ENCODE measurements around the gene C19orf18.
"Not testable (repeated sequence)": the region's sequence is repeated elsewhere in the genome, so short reads cannot be mapped to it uniquely, and the experiment has no call there.

C19orf18 gene

DNA sequence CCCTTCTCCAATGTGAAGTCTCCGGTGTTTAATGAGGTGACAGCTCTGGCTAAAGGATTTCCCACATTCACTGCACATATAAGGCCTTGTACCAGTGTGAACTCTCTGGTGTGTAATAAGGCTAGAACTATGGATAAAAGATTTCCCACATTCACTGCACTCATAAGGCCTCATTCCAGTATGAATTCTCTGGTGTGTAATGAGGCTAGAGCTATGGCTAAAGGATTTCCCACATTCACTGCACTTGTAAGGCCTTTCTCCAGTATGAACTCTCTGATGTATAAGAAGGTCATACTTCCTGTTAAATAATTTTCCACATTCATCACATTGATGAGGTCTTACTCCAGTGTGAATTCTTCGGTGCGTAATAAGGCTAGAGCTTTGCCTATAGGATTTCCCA is 32.7 kb downstream of the C19orf18 start:
- ChIA-PET POLR2A (no interaction called here), CTCF (no interaction called here)
- no peak for DNase-seq (ENCODE audit: extremely low spot score)
- TF ChIP-seq FOXM1 (IDR thresholded peaks at IDR 0.05; ENCODE audit: borderline replicate concordance) (no peak), HDGF (IDR thresholded peaks at IDR 0.05; ENCODE audit: borderline replicate concordance) (no peak), ZNF384 (IDR thresholded peaks at IDR 0.05) (no peak), NFRKB (IDR thresholded peaks at IDR 0.05) (no peak), SUZ12 (IDR thresholded peaks at IDR 0.05) (no peak), CTBP1 (IDR thresholded peaks at IDR 0.05; ENCODE audit: borderline replicate concordance) (no peak), ARNT (IDR thresholded peaks at IDR 0.05) (no peak), LEF1 (IDR thresholded peaks at IDR 0.05; ENCODE audit: borderline replicate concordance) (no peak), TARDBP (IDR thresholded peaks at IDR 0.05) (no peak), FOXK2 (IDR thresholded peaks at IDR 0.05) (no peak), SP1 (IDR thresholded peaks at IDR 0.05) (no peak), BHLHE40 (IDR thresholded peaks at IDR 0.05; ENCODE audit: borderline replicate concordance) (no peak)

DNA sequence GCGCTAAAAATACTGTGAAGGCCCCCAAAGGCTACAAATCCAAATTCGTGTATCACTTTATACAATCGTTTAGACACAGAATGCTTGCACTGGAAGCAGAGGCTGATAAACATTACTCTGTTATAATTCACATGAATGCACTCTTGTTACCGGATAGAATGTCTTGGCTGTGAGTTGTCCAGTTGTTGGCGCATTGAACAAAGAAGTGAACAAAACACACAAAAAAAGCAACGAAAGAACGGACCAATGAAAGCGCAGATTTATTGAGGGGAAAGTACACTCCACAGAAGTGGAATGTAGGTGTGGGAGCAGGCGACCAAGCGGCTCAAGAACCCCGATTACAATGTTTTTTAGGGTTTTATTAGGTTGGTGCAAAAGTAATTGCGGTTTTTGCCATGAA is 38.6 kb downstream of the C19orf18 start:
- TF ChIP-seq ELF4 (IDR thresholded peaks at IDR 0.05): peak; percentile 64; the same call in 1 of the 2 replicates
- no peak for TF ChIP-seq BHLHE40 (IDR thresholded peaks at IDR 0.05; ENCODE audit: borderline replicate concordance)
- no peak for DNase-seq (ENCODE audit: extremely low spot score)
- ChIA-PET CTCF (no interaction called here), POLR2A (no interaction called here)

DNA sequence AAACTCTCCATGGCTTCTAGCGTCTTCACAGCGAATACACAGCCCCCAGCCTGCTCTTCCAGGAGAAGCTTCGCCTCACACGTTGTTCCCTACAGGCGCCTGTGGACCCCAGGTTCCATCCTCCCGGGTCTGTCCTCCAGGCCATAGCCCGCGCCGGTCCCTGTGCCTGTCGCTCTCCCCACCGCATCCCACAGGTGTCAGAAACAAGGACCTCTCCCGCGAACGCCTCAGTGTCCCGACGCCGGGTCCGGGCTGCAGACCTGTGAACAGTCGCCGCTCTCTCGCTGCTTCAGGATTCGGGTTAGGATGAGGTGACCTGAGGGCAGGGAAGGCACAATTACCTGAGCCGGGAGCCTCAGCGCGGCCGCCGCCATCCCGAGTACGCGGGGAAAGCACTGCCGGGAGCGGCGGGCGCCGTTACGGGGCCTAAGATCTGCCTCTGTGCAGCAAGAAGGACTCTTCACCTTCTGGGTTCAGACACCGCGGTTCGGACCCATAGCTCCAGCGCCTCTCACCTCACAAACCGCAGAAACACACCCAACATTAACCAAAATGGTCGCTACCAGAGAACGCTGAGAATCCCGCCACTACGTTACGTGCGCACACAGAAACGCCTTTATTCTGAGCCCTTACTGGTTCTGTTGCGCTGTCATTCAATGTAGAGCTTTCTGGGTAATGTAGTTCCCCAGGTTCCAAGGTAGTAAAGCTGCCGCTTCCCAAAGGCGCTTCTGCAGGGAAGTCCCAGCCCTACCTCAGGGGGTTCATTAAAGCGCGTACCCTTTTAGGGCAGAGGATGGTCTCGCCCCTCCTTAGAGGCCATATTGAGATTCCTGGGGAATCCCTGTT is 39.3 kb downstream of the C19orf18 start, which contains the start of gene ZNF418:
Gene ZNF418 (minus strand): TSS at position 583 of the 846 bp plus-strand sequence. CDS start 1,580 bp downstream, outside the sequence.
- ChIA-PET POLR2A (no interaction called here), CTCF (no interaction called here)
- TF ChIP-seq SUZ12 (IDR thresholded peaks at IDR 0.05): no peak
- TF ChIP-seq FOXM1 (IDR thresholded peaks at IDR 0.05; ENCODE audit: borderline replicate concordance): no peak
- TF ChIP-seq, protein P1, sequence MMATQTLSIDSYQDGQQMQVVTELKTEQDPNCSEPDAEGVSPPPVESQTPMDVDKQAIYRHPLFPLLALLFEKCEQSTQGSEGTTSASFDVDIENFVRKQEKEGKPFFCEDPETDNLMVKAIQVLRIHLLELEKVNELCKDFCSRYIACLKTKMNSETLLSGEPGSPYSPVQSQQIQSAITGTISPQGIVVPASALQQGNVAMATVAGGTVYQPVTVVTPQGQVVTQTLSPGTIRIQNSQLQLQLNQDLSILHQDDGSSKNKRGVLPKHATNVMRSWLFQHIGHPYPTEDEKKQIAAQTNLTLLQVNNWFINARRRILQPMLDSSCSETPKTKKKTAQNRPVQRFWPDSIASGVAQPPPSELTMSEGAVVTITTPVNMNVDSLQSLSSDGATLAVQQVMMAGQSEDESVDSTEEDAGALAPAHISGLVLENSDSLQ (IDR thresholded peaks at IDR 0.05): no peak
- DNase-seq (ENCODE audit: extremely low spot score): no peak

DNA sequence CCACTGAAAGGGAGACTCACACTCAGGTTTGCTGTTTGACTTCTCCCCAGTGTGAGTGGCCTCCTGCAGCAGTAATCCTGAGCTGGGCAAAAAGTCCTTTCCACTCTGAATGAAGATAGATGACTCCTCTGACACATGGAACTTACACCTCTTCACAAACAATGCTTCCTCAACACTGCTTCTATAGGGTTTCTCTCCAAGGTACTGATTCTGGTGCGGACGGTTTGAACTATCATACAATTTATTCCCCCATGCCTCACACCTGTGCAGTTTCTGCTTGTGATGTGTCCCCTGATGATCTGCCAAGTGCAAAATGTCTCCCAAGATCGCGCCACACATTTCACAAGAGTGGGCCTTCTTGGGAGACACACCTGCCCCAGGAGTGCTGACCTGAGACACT is 46.7 kb downstream of the C19orf18 start:
- POLR2A ChIA-PET: no interaction called here
- DNase-seq (ENCODE audit: extremely low spot score): no peak
- no peak for TF ChIP-seq SUZ12 (IDR thresholded peaks at IDR 0.05)
- no peak for TF ChIP-seq SP1 (IDR thresholded peaks at IDR 0.05)
- no peak for TF ChIP-seq ARNT (IDR thresholded peaks at IDR 0.05)
- TF ChIP-seq NFRKB (IDR thresholded peaks at IDR 0.05): no peak
- TF ChIP-seq L3MBTL2 (conservative IDR thresholded peaks at IDR 0.05): no peak
- no peak for TF ChIP-seq FOXA1 (IDR thresholded peaks at IDR 0.05)
- no peak for TF ChIP-seq BHLHE40 (IDR thresholded peaks at IDR 0.05; ENCODE audit: borderline replicate concordance)
- no peak for TF ChIP-seq FOXM1 (IDR thresholded peaks at IDR 0.05; ENCODE audit: borderline replicate concordance)
- TF ChIP-seq FOXK2 (IDR thresholded peaks at IDR 0.05): no peak
- TF ChIP-seq, protein P1 (IDR thresholded peaks at IDR 0.05): no peak
- TF ChIP-seq LEF1 (IDR thresholded peaks at IDR 0.05; ENCODE audit: borderline replicate concordance): no peak
- CTCF ChIA-PET: no interaction called here

DNA sequence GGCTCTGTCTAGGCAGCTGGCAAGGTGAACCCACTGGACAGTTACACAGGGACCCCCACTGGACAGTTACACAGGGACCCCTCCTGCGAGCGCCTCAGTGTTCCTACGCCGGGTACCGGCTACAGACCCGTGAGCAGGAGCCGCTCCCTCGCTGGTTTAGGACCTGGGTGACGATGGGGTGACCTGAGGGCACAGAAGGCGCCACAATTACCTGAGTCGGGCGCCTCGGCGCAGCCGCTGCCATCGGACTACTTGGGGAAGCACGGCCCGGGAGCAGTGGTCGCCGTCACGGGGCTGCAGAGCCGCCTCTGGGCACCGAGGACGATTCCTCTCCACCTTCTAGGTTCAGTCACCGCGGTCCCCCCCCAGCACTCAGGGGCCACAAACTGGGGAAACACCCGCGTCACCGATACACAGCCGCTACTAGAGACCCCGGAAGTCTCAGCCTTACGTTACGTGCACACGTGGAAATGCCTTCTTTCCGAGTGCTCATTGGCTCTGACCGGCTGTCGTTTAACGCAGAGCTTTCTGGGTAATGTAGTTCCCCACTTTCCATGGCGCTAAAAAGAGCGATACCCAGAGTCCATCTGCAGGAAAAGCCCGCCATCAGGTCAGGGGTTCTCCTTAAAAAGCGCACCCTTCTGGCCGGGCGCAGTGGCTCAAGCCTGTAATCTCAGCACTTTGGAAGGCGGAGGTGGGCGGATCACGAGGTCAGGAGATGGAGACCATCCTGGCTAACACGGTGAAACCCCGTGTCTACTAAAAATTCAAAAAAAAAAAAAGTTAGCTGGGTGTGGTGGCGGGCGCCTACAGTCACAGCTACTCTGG is 58.0 kb downstream of the C19orf18 start, which contains the start of gene ZNF417:
Gene ZNF417 (minus strand): TSS at position 425 of the 828 bp plus-strand sequence. CDS start 181 bp downstream, at position 244.
- CTCF ChIA-PET: not testable (repeated sequence)
- DNase-seq (ENCODE audit: extremely low spot score): peak; percentile 82
- TF ChIP-seq L3MBTL2 (conservative IDR thresholded peaks at IDR 0.05): peak; percentile 91
- TF ChIP-seq ELF4 (IDR thresholded peaks at IDR 0.05): peak; percentile 77
- TF ChIP-seq, protein P1 (IDR thresholded peaks at IDR 0.05): peak; percentile 97
- peak; percentile 45; the same call in 1 of the 2 replicates for TF ChIP-seq ZNF384 (IDR thresholded peaks at IDR 0.05)

DNA sequence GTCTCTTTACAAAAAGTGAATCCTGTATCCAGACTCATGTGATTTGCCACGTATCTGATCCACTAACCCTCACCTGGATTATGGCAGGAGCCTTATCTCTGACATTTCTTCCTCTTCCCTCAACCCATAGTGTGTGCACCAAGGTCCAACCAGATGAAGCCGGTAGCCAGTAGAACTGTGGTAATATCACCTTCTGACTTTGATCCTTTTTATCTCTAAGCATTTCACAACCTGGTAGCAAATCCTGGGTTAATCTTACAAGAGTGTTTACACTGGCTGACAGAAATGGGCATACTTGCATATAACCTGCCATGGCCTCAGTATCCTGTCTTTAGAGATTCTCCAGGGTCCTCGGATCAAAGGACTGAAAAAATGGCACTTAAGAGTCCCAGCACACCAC is 59.8 kb downstream of the C19orf18 start:
- POLR2A ChIA-PET: no interaction called here

More for the DNA sequence above, 58.0 kb downstream of the C19orf18 start, which contains the start of gene ZNF417:
- POLR2A ChIA-PET: interaction anchor here (0.6 kb wide), 1 partner anchor 267 kb away, joined by 3 read pairs; no protein-coding TSS in a partner anchor

More for the DNA sequence above, 59.8 kb downstream of the C19orf18 start:
- TF ChIP-seq L3MBTL2 (conservative IDR thresholded peaks at IDR 0.05): no peak
- no peak for DNase-seq (ENCODE audit: extremely low spot score)
- CTCF ChIA-PET: no interaction called here
